ENCODE measurements around the gene BCOR.

GRCh38 chrX:40064055-40064597 lies 33.6 kb downstream of the BCOR start:
- TF ChIP-seq CTCF (conservative IDR thresholded peaks at IDR 0.05; ENCODE audit: low read length) (no peak), EZH2phosphoT487 (IDR thresholded peaks at IDR 0.05; ENCODE audit: borderline replicate concordance) (no peak)
